ENCODE data around the gene PMM2. TPM values are rescaled to one million over a fixed set of nuclear protein-coding genes. Genes with fewer than 3 reads are reported as not detected.

PMM2 gene
- total RNA-seq, 4 donors from 2014 or later: 35.9 to 98.6 (median 48.6) TPM

- TF ChIP-seq, protein P1, sequence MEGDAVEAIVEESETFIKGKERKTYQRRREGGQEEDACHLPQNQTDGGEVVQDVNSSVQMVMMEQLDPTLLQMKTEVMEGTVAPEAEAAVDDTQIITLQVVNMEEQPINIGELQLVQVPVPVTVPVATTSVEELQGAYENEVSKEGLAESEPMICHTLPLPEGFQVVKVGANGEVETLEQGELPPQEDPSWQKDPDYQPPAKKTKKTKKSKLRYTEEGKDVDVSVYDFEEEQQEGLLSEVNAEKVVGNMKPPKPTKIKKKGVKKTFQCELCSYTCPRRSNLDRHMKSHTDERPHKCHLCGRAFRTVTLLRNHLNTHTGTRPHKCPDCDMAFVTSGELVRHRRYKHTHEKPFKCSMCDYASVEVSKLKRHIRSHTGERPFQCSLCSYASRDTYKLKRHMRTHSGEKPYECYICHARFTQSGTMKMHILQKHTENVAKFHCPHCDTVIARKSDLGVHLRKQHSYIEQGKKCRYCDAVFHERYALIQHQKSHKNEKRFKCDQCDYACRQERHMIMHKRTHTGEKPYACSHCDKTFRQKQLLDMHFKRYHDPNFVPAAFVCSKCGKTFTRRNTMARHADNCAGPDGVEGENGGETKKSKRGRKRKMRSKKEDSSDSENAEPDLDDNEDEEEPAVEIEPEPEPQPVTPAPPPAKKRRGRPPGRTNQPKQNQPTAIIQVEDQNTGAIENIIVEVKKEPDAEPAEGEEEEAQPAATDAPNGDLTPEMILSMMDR (IDR thresholded peaks at IDR 0.05): no peak
- ATAC-seq (ENCODE audit: low FRiP score): no peak
- DNase-seq (ENCODE audit: low spot score): no peak
Observed at GRCh38 chr16:8892101-8892575, 94.5 kb downstream of the PMM2 start.

DNA sequence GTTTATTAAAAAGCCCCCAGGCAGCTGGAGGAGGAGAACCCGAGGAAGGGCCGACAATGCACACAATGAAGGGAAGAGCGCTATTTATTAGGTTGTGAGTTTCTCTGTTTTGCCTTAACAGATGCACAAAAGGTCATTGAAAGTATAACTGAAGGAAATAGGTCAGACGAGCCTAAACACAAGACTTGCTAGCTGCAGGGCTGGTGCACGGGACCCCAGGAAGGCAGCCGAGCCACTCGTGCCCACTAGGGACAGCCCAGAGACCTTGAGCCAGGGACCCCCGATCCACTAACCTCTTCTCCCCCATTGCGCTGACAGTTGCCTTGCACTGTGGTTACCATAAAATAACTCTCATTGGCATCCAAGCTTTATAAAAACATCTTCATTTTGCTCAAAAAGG is 95.8 kb downstream of the PMM2 start:
- ATAC-seq (ENCODE audit: low FRiP score) (no peak), DNase-seq (ENCODE audit: low spot score) (no peak)
- TF ChIP-seq, protein P1 (IDR thresholded peaks at IDR 0.05): no peak

DNA sequence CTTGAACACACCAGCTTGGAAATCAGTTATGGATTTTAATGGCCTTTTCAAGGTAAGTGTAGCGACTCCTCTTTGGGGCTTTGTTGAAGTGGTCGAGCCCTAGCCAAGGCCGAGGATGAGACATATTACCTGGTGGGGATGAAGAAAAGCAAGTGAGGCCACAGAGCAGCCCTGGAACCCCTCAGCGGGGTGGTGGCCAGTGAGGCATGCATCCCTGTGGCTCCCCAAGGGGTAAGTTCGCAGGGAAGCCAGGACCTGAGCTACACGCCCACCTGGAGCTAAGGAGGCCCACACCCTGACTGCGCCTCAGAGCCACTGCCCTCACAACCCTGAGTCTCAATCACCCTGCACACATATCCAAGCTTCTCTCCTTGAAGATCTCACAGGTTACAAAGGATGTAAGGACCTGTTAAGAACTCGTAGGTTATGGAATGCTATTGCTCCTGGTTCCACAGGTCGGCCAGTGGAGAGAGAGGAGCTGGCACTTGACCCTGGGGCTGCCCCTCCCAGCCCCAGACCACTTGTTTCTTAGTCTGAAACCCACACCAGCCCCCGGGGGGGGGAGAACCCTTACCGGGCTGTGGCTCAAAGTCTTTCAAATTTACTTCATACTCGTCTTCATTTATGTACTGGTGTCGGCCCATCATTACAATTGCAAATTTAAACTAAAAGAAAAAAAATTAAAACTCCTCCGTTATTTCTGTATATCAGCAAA is 96.5 kb downstream of the PMM2 start:
- TF ChIP-seq, protein P1 (IDR thresholded peaks at IDR 0.05): no peak
- DNase-seq (ENCODE audit: low spot score): no peak
- no peak for ATAC-seq (ENCODE audit: low FRiP score)

DNA sequence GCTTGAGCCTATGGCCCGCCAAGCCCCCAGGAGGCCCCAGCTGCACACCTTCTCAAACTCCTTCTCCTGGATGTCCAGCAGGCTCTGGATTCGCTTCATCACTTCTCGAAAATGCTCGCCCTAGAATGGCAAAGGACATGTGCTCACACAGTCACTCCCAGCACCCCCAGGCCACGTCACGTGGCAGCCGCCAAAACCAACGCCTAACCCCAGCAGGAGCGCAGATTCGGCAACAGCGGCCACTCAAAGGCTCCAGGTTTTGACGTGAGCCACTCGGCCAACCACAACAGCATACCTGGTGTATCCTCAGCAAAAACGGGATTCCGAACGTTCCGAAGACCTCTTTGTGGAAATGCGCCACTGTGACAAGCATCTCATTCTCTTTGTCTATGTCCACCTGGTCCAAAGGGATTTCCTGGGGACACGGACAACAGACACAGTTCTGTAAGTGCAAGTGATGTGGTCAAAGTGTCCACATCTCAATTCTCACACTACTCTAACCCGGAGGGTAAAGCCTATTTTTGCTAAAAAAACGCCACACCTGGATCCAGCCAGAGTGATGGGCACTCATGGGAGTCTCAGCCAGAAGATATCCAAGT is 97.2 kb downstream of the PMM2 start:
- TF ChIP-seq, protein P1 (IDR thresholded peaks at IDR 0.05): no peak
- no peak for DNase-seq (ENCODE audit: low spot score)
- no peak for ATAC-seq (ENCODE audit: low FRiP score)

- no peak for ATAC-seq (ENCODE audit: low FRiP score)
- TF ChIP-seq, protein P1 (IDR thresholded peaks at IDR 0.05): no peak
- no peak for DNase-seq (ENCODE audit: low spot score)
Observed at GRCh38 chr16:8898660-8899318, 101.2 kb downstream of the PMM2 start.

Other genes with a start within 250 kb of the PMM2 start
- gene TMEM114, start 207.3 kb upstream of the PMM2 start, total RNA-seq: not detected
- gene METTL22, start 176.1 kb upstream of the PMM2 start, total RNA-seq: 10 to 100 TPM; 16.7 to 40.0 (median 24.5) TPM
- 1 to 10 TPM; 5.5 to 8.4 (median 6.5) TPM for gene ABAT, start 123.2 kb upstream of the PMM2 start, total RNA-seq
- 1 to 10 TPM; 3.6 to 8.2 (median 5.1) TPM for gene TMEM186, start 200 bp upstream of the PMM2 start, total RNA-seq
- 100 to 1,000 TPM in 3 of 4 donors, 10 to 100 TPM in 1; 89.3 to 135 (median 124) TPM for gene CARHSP1, start 71.2 kb downstream of the PMM2 start, total RNA-seq
- gene LITAFD, start 84.5 kb downstream of the PMM2 start, total RNA-seq: not detected
- gene USP7, start 166.1 kb downstream of the PMM2 start, total RNA-seq: 100 to 1,000 TPM in 2 of 4 donors, 10 to 100 TPM in 2; 71.2 to 138 (median 97.0) TPM